Measurements from ENCODE around the gene CYB5R3. TPM values are rescaled to one million over a fixed set of nuclear protein-coding genes. Genes with fewer than 3 reads are reported as not detected.

CYB5R3 gene
- total RNA-seq, 1 experiment from 2014 or later: 104 TPM

DNA sequence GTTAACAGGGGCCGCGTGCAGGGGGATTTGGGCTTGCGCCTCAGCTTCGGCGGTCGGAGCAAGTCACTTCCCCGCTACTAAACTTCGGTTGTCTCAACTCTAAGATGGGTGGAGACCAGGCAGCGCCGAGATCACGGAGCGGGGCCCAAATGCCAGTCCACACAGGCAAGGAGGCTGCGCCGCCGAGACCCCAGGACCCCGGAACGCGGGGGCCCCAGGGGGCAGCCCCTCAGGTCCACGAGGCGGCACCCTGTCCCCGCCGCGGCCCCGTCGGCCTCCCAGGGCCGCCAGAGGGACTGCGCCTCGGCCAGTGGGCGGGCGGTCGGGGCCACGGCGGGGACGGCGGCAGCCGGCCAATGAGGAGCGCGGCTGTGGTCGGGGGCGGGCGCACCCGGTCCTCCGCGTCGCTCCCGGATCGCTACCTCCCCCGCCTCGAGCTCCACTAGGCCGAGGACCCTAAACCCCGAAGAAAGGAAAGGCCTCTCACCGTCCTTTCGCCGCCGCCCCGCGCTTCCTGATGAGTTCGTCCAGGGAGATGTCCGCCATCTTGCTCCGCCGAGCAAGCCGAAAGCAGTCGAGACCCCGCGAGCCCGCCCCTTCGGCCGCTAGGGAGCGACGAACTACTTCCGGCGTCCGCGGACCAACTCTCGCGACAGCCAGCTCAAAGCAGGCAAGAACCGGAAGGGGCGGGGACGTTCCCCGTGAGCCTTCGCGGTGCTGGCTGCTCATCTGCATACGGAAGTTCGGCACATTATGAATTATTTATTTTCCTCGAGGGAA, 34.7 kb downstream of the CYB5R3 start, which contains the start of gene POLDIP3:
POLDIP3 (minus strand) TSS at position 572 of the 780 bp plus-strand sequence; CDS start at position 546, 26 bp downstream.
- Mint-ChIP-seq H3K4me3 (ENCODE audit: unreplicated experiment) (peak within 1 kb of the TSS; percentile 94), H3K9me3 (ENCODE audit: unreplicated experiment) (no peaks in the 10 kb centered on the region), H3K4me1 (ENCODE audit: insufficient read depth, unreplicated experiment) (peaks cover 29% of the 10 kb centered on the region), H3K27ac (ENCODE audit: low read depth, unreplicated experiment) (peak within 1 kb of the TSS; percentile 100), H3K36me3 (ENCODE audit: insufficient read depth, unreplicated experiment) (peaks cover 40% of the 10 kb centered on the region), H3K27me3 (ENCODE audit: insufficient read depth, unreplicated experiment) (no peaks in the 10 kb centered on the region)
- no TSS peak for BruUV-seq (replicated peaks)
- DNase-seq (ENCODE audit: unreplicated experiment): peak; percentile 97
- ChIA-PET POLR2A (interaction anchor here (0.5 to 4.4 kb wide), 34 partner anchors 9 to 963 kb away, joined by 3 to 37 read pairs (median 4); partner anchors contain the start of genes ARFGAP3, CYB5R3 and PACSIN2), CTCF (interaction anchor here (0.6 to 1.2 kb wide), 6 partner anchors 11 to 1663 kb away, joined by 3 to 4 read pairs (median 3); no protein-coding TSS in a partner anchor)
- intact Hi-C loops (cut with micrococcal nuclease): no loop called here
- TF ChIP-seq, protein P1, sequence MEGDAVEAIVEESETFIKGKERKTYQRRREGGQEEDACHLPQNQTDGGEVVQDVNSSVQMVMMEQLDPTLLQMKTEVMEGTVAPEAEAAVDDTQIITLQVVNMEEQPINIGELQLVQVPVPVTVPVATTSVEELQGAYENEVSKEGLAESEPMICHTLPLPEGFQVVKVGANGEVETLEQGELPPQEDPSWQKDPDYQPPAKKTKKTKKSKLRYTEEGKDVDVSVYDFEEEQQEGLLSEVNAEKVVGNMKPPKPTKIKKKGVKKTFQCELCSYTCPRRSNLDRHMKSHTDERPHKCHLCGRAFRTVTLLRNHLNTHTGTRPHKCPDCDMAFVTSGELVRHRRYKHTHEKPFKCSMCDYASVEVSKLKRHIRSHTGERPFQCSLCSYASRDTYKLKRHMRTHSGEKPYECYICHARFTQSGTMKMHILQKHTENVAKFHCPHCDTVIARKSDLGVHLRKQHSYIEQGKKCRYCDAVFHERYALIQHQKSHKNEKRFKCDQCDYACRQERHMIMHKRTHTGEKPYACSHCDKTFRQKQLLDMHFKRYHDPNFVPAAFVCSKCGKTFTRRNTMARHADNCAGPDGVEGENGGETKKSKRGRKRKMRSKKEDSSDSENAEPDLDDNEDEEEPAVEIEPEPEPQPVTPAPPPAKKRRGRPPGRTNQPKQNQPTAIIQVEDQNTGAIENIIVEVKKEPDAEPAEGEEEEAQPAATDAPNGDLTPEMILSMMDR (IDR thresholded peaks at IDR 0.05; ENCODE audit: unreplicated experiment): no peak

DNA sequence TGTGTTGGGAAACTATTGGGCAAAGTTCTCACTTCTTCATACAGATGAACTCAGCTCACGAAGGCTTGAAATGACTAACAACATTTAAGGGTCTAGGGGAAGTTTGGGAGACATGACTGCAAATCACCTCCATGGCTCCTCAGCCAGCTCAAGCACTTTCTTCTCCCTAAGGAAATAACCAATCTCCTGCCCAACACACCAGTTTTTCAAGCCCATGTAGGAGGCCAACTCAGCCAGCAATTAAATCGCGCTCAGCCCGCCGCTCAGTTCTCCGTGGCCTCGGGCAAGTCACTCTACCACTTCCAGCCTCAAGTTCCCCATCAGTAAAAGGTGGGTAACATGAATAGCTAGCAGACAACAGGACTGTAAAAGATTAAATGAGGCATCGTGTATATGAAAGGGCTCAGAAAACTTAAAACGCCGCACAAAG, 35.3 kb downstream of the CYB5R3 start:
- POLR2A ChIA-PET: interaction anchor here (0.6 to 4.4 kb wide), 20 partner anchors 8 to 566 kb away, joined by 3 to 37 read pairs (median 4); partner anchors contain the start of genes ARFGAP3 and CYB5R3
- Mint-ChIP-seq H3K9me3 (ENCODE audit: unreplicated experiment) (no peaks in the 10 kb centered on the region), H3K27me3 (ENCODE audit: insufficient read depth, unreplicated experiment) (no peaks in the 10 kb centered on the region), H3K36me3 (ENCODE audit: insufficient read depth, unreplicated experiment) (peaks cover 44% of the 10 kb centered on the region), H3K4me3 (ENCODE audit: unreplicated experiment) (peak overlapping the region; percentile 94), H3K4me1 (ENCODE audit: insufficient read depth, unreplicated experiment) (peaks cover 35% of the 10 kb centered on the region), H3K27ac (ENCODE audit: low read depth, unreplicated experiment) (peak overlapping the region; percentile 100)
- BruUV-seq (replicated peaks): TSS peak; percentile 33
- CTCF ChIA-PET: interaction anchor here (0.6 to 1.2 kb wide), 5 partner anchors 11 to 1662 kb away, joined by 3 to 4 read pairs (median 3); no protein-coding TSS in a partner anchor
- intact Hi-C loops (cut with micrococcal nuclease): no loop called here
- TF ChIP-seq, protein P1 (IDR thresholded peaks at IDR 0.05; ENCODE audit: unreplicated experiment): no peak
- DNase-seq (ENCODE audit: unreplicated experiment): no peak

DNA sequence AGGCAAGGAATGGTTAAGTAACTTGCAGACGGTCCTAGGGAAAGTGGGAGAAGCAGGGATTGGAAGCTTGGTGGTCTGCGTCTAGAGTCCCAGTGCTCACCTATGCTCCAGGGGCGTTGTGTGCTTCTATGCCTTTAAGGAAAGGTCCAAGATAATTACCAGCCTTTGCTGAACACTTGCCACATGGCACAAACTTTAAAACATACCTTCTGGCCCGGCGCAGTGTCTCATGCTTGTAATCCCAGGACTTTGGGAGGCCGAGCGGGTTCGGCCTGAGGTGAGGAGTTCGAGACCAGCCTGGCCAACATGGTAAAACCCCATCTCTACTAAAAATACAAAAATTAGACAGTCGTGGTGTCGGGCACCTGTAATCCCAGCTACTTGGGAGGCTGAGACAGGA, 36.9 kb downstream of the CYB5R3 start:
- peak overlapping the region; percentile 100 for H3K27ac Mint-ChIP-seq (ENCODE audit: low read depth, unreplicated experiment)
- intact Hi-C loops (cut with micrococcal nuclease): no loop called here
- no peak for DNase-seq (ENCODE audit: unreplicated experiment)
- peaks cover 53% of the 10 kb centered on the region for H3K36me3 Mint-ChIP-seq (ENCODE audit: insufficient read depth, unreplicated experiment)
- ChIA-PET CTCF (interaction anchor here (1.0 kb wide), 1 partner anchor 16 kb away, joined by 4 read pairs; no protein-coding TSS in a partner anchor), POLR2A (interaction anchor here (2.2 kb wide), 1 partner anchor 9 kb away, joined by 5 read pairs; no protein-coding TSS in a partner anchor)
- H3K4me1 Mint-ChIP-seq (ENCODE audit: insufficient read depth, unreplicated experiment): peaks cover 35% of the 10 kb centered on the region
- no TSS peak for BruUV-seq (replicated peaks)
- TF ChIP-seq, protein P1 (IDR thresholded peaks at IDR 0.05; ENCODE audit: unreplicated experiment): no peak
- no peaks in the 10 kb centered on the region for H3K9me3 Mint-ChIP-seq (ENCODE audit: unreplicated experiment)
- H3K27me3 Mint-ChIP-seq (ENCODE audit: insufficient read depth, unreplicated experiment): no peaks in the 10 kb centered on the region
- H3K4me3 Mint-ChIP-seq (ENCODE audit: unreplicated experiment): peak overlapping the region; percentile 94

DNA sequence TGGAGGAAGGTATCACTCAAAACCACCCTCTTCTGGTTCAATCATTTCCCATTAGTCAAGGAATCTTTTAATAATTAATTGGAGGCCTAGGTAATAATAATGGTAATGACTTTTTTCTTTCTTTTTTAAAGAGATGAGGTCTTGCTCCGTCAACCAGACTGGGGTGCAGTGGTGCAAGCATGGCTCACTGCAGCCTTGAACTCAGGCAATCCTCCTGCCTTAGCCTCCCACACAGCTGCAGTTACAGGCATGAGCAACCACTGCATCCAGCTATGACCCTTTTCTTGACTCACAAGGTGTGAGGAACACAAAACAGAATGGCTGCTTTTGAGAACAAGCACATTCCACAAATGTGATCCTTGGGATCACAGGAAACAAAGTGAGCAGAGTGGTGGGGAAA, 38.1 kb downstream of the CYB5R3 start:
- no peak overlapping the region for H3K4me3 Mint-ChIP-seq (ENCODE audit: unreplicated experiment)
- no TSS peak for BruUV-seq (replicated peaks)
- TF ChIP-seq, protein P1 (IDR thresholded peaks at IDR 0.05; ENCODE audit: unreplicated experiment): no peak
- DNase-seq (ENCODE audit: unreplicated experiment): no peak
- no peaks in the 10 kb centered on the region for H3K9me3 Mint-ChIP-seq (ENCODE audit: unreplicated experiment)
- no peak overlapping the region for H3K27ac Mint-ChIP-seq (ENCODE audit: low read depth, unreplicated experiment)
- intact Hi-C loops (cut with micrococcal nuclease): no loop called here
- ChIA-PET POLR2A (interaction anchor here (0.6 to 2.2 kb wide), 4 partner anchors 10 to 28 kb away, joined by 3 to 5 read pairs (median 3); no protein-coding TSS in a partner anchor), CTCF (interaction anchor here (1.0 kb wide), 1 partner anchor 10 kb away, joined by 3 read pairs; no protein-coding TSS in a partner anchor)
- peaks cover 65% of the 10 kb centered on the region for H3K36me3 Mint-ChIP-seq (ENCODE audit: insufficient read depth, unreplicated experiment)
- H3K4me1 Mint-ChIP-seq (ENCODE audit: insufficient read depth, unreplicated experiment): peaks cover 35% of the 10 kb centered on the region
- H3K27me3 Mint-ChIP-seq (ENCODE audit: insufficient read depth, unreplicated experiment): no peaks in the 10 kb centered on the region

All from MCF 10A (cell line).